KOPT-K1 (cell line): ENCODE measurements around the gene TMEM50B.
A peak's percentile ranks its signal among the peaks of the same experiment; 100 is the strongest.
"Not testable (repeated sequence)": the region's sequence is repeated elsewhere in the genome, so short reads cannot be mapped to it uniquely, and the experiment has no call there.

Experiments
- H3K27ac ChIP-seq: fragments of 200-600 bp; sonication (generic); 2 replicates; pipeline ENCODE4 v1.5.1; 2016; ENCODE audit warnings: antibody characterized with exemption, mild to moderate bottlenecking, low read depth, low read length; ENCODE audit not compliant: poor library complexity, severe bottlenecking
- H3K36me3 ChIP-seq: fragments of 200-600 bp; sonication (generic); 2 replicates; pipeline ENCODE4 v1.5.1; 2017; ENCODE audit warnings: antibody characterized with exemption, mild to moderate bottlenecking, low read length, moderate library complexity; ENCODE audit not compliant: insufficient read depth
- H3K9me3 ChIP-seq: fragments of 200-600 bp; sonication (generic); 2 replicates; pipeline ENCODE4 v1.5.1; 2017; ENCODE audit warnings: antibody characterized with exemption, low read length, mild to moderate bottlenecking; ENCODE audit not compliant: insufficient read depth, poor library complexity, severe bottlenecking

The TMEM50B gene

GRCh38 chr21:33479679-33480480, at the start of gene TMEM50B:
Gene TMEM50B, minus strand, starts transcription at chr21:33479974. Its CDS starts 11,089 bp downstream, at chr21:33468885.
- no peaks in the 10 kb centered on the region for H3K36me3 ChIP-seq
- H3K27ac ChIP-seq, result peak within 1 kb of the TSS; percentile 62

GRCh38 chr21:33522953-33523349, 43.2 kb upstream of the TMEM50B start:
- H3K9me3 ChIP-seq, result no peaks in the 10 kb centered on the region
- H3K36me3 ChIP-seq, result peaks cover 99% of the 10 kb centered on the region
- H3K27ac ChIP-seq, result no peak overlapping the region

More at GRCh38 chr21:33479679-33480480, at the start of gene TMEM50B:
- no peaks in the 10 kb centered on the region for H3K9me3 ChIP-seq

- H3K9me3 ChIP-seq, result no peaks in the 10 kb centered on the region
- peaks cover 99% of the 10 kb centered on the region for H3K36me3 ChIP-seq
- no peak overlapping the region for H3K27ac ChIP-seq
These were observed 42.7 kb upstream of the TMEM50B start for GRCh38 chr21:33522297-33522952.

GRCh38 chr21:33518899-33519298, 39.1 kb upstream of the TMEM50B start:
- Histone ChIP-seq H3K36me3 (peaks cover 98% of the 10 kb centered on the region), H3K9me3 (no peaks in the 10 kb centered on the region), H3K27ac (no peak overlapping the region)

- Histone ChIP-seq H3K27ac (no peak overlapping the region), H3K36me3 (peaks cover 99% of the 10 kb centered on the region), H3K9me3 (no peaks in the 10 kb centered on the region)
These were observed 34.5 kb upstream of the TMEM50B start for GRCh38 chr21:33514229-33514628.

- Histone ChIP-seq H3K9me3 (no peaks in the 10 kb centered on the region), H3K27ac (no peak overlapping the region), H3K36me3 (peaks cover 99% of the 10 kb centered on the region)
These were observed 32.7 kb upstream of the TMEM50B start for GRCh38 chr21:33512481-33512880.

GRCh38 chr21:33511639-33512038, 31.9 kb upstream of the TMEM50B start:
- Histone ChIP-seq H3K9me3 (no peaks in the 10 kb centered on the region), H3K27ac (no peak overlapping the region), H3K36me3 (peaks cover 99% of the 10 kb centered on the region)

- H3K36me3 ChIP-seq, result peaks cover 100% of the 10 kb centered on the region
These were observed 31.1 kb upstream of the TMEM50B start for GRCh38 chr21:33510826-33511225.

GRCh38 chr21:33507003-33507402, 27.2 kb upstream of the TMEM50B start:
- peaks cover 96% of the 10 kb centered on the region for H3K36me3 ChIP-seq
- not testable (repeated sequence) for H3K27ac ChIP-seq, H3K9me3 ChIP-seq

More at GRCh38 chr21:33510826-33511225, 31.1 kb upstream of the TMEM50B start:
- Histone ChIP-seq H3K27ac (no peak overlapping the region), H3K9me3 (no peaks in the 10 kb centered on the region)

- H3K9me3 ChIP-seq, result no peaks in the 10 kb centered on the region
These were observed 26.1 kb upstream of the TMEM50B start for GRCh38 chr21:33505833-33506232.

GRCh38 chr21:33496345-33496744, 16.6 kb upstream of the TMEM50B start:
- Histone ChIP-seq H3K9me3 (no peaks in the 10 kb centered on the region), H3K27ac (no peak overlapping the region), H3K36me3 (peaks cover 2% of the 10 kb centered on the region; the same call in 1 of the 2 replicates)

More at GRCh38 chr21:33505833-33506232, 26.1 kb upstream of the TMEM50B start:
- Histone ChIP-seq H3K36me3 (peaks cover 93% of the 10 kb centered on the region), H3K27ac (no peak overlapping the region)

GRCh38 chr21:33495743-33496142, 16.0 kb upstream of the TMEM50B start:
- Histone ChIP-seq H3K9me3 (no peaks in the 10 kb centered on the region), H3K27ac (no peak overlapping the region), H3K36me3 (no peaks in the 10 kb centered on the region)

GRCh38 chr21:33493756-33494155, 14.0 kb upstream of the TMEM50B start:
- no peak overlapping the region for H3K27ac ChIP-seq
- H3K9me3 ChIP-seq, result no peaks in the 10 kb centered on the region
- no peaks in the 10 kb centered on the region for H3K36me3 ChIP-seq

- H3K36me3 ChIP-seq, result no peaks in the 10 kb centered on the region
- no peaks in the 10 kb centered on the region for H3K9me3 ChIP-seq
- H3K27ac ChIP-seq, result no peak overlapping the region
These were observed 12.8 kb upstream of the TMEM50B start for GRCh38 chr21:33492571-33492970.

GRCh38 chr21:33491373-33492102, 11.8 kb upstream of the TMEM50B start, which contains the start of gene DNAJC28:
Gene DNAJC28, minus strand, starts transcription at chr21:33491716. Its CDS starts 2,323 bp downstream, at chr21:33489393.
- Histone ChIP-seq H3K9me3 (no peaks in the 10 kb centered on the region), H3K27ac (peak within 1 kb of the TSS; percentile 52)

More at GRCh38 chr21:33491373-33492102, 11.8 kb upstream of the TMEM50B start, which contains the start of gene DNAJC28:
- H3K36me3 ChIP-seq, result no peaks in the 10 kb centered on the region
